Ishikawa (cell line): ENCODE results near the gene VSNL1.

Source experiments
- CEBPB ChIP-seq: IDR thresholded peaks from 2 replicates; pipeline ENCODE4 v1.6.1; 2012
- CREB1 ChIP-seq: IDR thresholded peaks from 2 replicates; pipeline ENCODE4 v1.6.1; 2012; ENCODE audit warnings: low read depth
- EP300 ChIP-seq: IDR thresholded peaks from 2 replicates; pipeline ENCODE4 v1.6.1; 2012; ENCODE audit warnings: borderline replicate concordance
- FOXM1 ChIP-seq: IDR thresholded peaks from 2 replicates; pipeline ENCODE4 v1.6.1; 2012; ENCODE audit warnings: low read depth, borderline replicate concordance
- NFIC ChIP-seq: IDR thresholded peaks from 2 replicates; pipeline ENCODE4 v1.6.1; 2012
- RAD21 ChIP-seq: IDR thresholded peaks from 2 replicates; pipeline ENCODE4 v1.6.1; 2012; ENCODE audit warnings: low read depth
- TAF1 ChIP-seq: IDR thresholded peaks from 2 replicates; pipeline ENCODE4 v1.6.1; 2012; ENCODE audit warnings: low read depth, mild to moderate bottlenecking
- YY1 ChIP-seq: IDR thresholded peaks from 2 replicates; pipeline ENCODE4 v1.6.1; 2012; ENCODE audit warnings: low read depth
- TF ChIP-seq, protein P1 (sequence below): IDR thresholded peaks from 2 replicates; pipeline ENCODE4 v1.6.1; 2012
- TF ChIP-seq, protein P2 (sequence below): IDR thresholded peaks from 2 replicates; pipeline ENCODE4 v1.6.1; 2012; ENCODE audit warnings: low read depth, mild to moderate bottlenecking

GRCh38 chr2:17593841-17594491 lies 53.5 kb downstream of the VSNL1 start:
- no peak for TF ChIP-seq EP300
- no peak for TF ChIP-seq CREB1
- TF ChIP-seq TAF1: no peak
- TF ChIP-seq NFIC: no peak
- TF ChIP-seq CEBPB: no peak
- TF ChIP-seq, protein P1, sequence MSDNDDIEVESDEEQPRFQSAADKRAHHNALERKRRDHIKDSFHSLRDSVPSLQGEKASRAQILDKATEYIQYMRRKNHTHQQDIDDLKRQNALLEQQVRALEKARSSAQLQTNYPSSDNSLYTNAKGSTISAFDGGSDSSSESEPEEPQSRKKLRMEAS: no peak
- TF ChIP-seq YY1: no peak
- no peak for TF ChIP-seq FOXM1
- TF ChIP-seq, protein P2, sequence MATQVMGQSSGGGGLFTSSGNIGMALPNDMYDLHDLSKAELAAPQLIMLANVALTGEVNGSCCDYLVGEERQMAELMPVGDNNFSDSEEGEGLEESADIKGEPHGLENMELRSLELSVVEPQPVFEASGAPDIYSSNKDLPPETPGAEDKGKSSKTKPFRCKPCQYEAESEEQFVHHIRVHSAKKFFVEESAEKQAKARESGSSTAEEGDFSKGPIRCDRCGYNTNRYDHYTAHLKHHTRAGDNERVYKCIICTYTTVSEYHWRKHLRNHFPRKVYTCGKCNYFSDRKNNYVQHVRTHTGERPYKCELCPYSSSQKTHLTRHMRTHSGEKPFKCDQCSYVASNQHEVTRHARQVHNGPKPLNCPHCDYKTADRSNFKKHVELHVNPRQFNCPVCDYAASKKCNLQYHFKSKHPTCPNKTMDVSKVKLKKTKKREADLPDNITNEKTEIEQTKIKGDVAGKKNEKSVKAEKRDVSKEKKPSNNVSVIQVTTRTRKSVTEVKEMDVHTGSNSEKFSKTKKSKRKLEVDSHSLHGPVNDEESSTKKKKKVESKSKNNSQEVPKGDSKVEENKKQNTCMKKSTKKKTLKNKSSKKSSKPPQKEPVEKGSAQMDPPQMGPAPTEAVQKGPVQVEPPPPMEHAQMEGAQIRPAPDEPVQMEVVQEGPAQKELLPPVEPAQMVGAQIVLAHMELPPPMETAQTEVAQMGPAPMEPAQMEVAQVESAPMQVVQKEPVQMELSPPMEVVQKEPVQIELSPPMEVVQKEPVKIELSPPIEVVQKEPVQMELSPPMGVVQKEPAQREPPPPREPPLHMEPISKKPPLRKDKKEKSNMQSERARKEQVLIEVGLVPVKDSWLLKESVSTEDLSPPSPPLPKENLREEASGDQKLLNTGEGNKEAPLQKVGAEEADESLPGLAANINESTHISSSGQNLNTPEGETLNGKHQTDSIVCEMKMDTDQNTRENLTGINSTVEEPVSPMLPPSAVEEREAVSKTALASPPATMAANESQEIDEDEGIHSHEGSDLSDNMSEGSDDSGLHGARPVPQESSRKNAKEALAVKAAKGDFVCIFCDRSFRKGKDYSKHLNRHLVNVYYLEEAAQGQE: no peak
- no peak for TF ChIP-seq RAD21
